MV-4-11 (cell line): ENCODE results near the gene C3orf22.
A peak's percentile ranks its signal among the peaks of the same experiment; 100 is the strongest.
"Not testable (repeated sequence)": the region's sequence is repeated elsewhere in the genome, so short reads cannot be mapped to it uniquely, and the experiment has no call there.

ENCODE experiments used
- DNase-seq: peaks from one replicate; lab custom pipeline; 2025; lab: John Stamatoyannopoulos, UW

C3orf22 gene

DNA sequence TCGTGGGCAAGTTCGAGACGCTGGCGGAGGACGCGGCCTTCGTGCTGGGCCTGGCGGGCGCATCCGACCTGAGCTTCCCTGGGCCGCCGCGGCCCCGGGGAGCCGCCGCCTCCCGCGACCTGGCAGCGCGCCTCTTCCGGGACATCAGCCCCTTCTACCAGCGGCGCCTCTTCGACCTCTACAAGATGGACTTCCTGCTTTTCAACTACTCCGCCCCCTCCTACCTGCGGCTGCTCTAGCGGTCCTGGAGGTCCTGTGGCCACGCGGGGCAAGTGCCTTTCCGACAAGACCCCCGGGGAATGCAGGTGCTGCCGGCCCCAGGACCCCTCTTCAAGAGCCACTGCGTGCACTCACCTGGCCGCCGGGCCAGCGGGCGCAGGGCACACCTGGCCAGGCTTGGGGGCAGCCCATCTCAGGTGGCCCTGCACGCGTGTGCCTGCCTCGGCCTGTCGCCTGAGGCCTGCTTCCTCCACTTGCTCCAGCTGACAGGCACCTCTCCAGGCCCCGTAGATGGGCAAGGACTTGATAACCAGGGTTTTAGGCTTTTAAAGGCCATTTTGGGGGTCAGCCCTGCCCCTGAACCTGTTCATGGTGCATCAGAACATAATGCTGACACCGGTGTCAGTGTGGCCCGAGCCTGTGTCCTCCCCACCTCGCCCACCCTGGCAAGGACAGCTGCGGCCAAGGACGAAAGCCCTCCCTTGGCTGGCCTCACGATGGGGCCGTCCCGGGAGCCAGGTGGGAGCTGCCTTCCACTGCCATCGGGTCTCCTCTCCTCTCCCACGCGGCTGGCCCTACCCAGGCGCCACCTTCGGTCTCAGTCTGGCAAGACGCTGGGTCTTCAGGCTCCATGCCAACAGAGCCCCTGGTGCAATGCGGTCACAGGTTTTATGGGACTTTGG is 16.1 kb downstream of the C3orf22 start:
- no peak for DNase-seq

DNA sequence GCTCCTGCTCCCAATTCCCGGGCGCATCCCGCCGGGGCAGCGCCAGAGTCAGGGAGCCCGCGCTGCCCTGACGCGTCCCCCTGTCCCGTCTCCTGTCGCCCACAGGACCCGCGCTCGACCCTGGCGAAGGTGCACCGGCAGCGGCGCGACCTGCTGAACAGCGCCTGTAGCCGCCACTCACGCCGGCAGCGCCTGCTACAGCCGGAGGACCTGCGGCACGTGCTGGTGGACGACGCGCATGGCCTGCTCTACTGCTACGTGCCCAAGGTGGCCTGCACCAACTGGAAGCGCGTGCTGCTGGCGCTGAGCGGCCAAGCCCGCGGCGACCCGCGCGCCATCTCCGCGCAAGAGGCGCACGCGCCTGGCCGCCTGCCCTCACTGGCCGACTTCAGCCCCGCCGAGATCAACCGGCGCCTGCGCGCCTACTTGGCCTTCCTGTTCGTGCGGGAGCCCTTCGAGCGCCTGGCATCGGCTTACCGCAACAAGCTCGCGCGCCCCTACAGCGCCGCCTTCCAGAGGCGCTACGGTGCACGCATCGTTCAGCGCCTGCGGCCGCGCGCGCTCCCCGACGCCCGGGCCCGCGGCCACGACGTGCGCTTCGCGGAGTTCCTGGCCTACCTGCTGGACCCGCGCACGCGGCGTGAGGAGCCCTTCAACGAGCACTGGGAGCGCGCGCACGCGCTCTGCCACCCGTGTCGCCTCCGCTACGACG is 16.9 kb downstream of the C3orf22 start:
- DNase-seq, result no peak

DNA sequence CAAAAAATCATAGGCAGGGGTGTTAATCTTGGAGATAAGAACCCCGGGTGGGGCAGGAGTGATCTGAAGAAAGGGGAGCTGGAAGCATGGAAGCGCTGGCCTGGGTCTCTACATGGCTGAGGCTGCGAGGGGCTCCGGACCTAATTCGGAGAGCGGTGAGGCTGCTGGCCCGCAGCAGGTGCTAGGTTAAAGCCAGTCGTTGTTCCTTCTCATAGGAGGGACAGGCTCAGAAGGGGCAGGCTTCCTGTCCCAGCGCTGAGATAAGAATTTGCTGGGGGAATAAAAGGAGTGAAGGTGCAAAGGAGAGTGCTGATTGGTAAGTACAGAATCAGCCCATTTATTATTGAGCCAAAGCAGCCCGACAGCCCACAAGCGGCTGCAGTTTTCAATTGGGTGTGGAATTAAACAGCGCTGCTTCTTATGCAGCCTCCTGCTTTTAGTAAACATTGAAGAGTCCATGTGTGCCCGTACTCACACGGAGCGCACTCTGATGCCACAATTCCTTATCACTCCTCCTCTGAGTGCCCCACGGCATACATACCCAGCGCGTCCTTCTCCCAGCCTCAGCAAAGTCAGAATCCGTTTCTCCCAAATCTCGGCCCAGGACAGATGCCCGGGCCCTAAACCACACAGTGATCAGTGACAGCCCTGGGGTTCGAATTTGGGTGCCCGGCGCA is 17.6 kb downstream of the C3orf22 start:
- DNase-seq, result no peak

DNA sequence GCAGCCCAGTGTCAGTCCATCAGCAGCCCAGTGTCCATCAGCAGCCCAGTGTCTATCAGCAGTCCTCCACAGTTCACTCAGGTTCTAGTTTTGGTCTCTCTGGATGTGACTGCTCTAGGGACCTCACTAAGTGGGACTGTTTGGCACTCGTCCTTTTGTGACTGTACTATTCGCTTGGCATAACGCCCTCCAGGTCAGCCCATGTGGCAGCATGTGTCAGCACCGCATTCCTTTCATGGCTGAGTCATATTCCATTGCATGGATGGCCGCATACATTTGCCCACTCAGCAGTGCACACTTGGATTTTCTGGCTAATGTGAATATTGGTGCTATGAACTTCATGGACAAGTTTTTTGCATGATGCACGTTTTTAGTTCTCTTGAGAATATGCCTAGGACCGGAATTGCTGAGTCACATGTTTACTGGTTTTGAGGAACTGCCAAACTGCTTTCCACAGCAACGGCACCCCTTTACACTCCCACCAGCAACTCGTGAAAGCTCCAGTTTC is 18.3 kb downstream of the C3orf22 start:
- peak; percentile 89 for DNase-seq

- DNase-seq, result no peak
These were observed 19.0 kb downstream of the C3orf22 start for GRCh38 chr3:126539558-126540250.

DNA sequence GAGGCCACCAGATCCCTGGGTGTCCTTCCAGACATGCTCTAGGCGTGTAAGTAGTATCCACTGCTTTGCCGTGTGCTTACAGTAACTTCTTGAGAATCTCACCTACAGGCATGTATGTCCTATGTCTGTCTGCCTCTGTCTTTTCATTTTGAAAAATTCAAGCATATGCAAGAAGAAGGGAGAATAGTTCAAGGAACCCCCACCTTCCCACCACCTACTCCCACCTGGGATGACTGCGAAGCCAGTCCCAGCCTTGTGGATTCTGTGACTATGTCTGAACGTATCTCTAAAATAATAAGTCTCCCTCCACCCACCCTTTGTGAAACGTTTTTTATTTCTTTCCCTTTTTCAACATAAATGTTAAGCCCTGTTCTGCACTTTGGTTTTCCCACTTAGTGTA is 19.8 kb downstream of the C3orf22 start:
- no peak for DNase-seq

GRCh38 chr3:126538316-126538715 is 20.4 kb downstream of the C3orf22 start:
- no peak for DNase-seq

DNA sequence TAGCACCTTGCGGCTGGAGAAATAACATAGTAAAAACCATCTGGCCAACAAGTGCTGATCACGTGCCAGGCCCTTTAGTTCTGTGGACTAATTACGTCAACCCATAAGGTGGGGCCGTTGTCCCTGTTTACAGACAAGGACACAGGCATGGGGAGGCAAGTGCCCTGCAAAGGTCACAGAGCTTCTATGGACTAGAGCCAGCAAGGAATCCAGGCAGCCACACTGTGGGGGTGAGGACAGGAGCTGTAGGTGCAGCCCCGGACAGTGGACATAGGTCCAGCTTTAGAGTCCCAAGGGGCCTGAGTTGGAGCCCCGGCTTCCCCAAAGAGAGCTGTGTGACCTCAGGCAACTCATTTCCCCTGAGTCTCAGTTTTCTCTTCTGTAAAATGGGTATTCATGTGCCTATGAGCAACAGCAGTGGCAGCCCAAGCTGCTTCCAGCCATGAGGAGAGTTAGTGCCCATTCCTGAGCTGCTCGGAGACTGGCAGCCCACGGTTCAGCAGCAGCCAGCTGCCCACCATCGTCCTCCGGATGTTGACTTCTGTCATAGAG is 20.9 kb downstream of the C3orf22 start:
- DNase-seq, result no peak

DNA sequence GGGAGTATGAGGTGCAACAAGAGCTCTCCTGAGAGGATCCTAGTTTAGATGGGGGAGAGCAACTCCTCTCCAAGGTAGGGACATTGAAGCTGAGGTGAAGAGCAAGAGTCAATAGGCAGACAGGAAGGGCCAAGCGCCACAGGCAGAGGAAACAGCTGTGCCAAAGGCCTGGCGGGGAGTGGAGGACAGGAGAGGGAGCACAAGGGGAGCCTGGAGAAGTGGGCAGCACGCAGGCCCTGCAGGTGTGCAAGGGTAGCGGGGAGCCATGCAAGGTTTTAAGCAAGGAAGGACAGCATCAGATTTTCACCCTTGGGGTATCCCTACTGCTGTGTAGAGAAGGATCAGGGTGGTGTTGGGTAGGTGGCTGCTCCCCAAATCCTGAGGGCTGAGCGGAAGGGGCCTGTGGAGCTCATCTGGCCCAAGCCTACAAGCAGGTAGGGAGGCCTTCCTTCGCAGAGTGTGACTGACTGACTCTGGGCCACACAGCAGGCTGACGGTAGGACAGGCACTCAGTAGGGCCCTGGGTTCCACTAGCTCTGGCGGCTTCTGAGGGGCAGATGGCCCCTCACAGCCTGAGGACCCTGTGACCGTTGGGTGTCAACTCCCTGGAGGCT is 21.5 kb downstream of the C3orf22 start:
- no peak for DNase-seq

GRCh38 chr3:126536126-126536525 is 22.6 kb downstream of the C3orf22 start:
- DNase-seq, result no peak

GRCh38 chr3:126535636-126536035 is 23.1 kb downstream of the C3orf22 start:
- DNase-seq, result no peak

- DNase-seq, result not testable (repeated sequence)
These were observed 24.0 kb downstream of the C3orf22 start for GRCh38 chr3:126534716-126535115.

GRCh38 chr3:126533506-126533905 is 25.2 kb downstream of the C3orf22 start:
- DNase-seq, result peak; percentile 62

- DNase-seq, result no peak
These were observed 27.7 kb downstream of the C3orf22 start for GRCh38 chr3:126531051-126531330.

GRCh38 chr3:126530171-126531050 is 28.3 kb downstream of the C3orf22 start:
- peak; percentile 98 for DNase-seq

GRCh38 chr3:126529585-126530170 is 29.1 kb downstream of the C3orf22 start:
- peak; percentile 60 for DNase-seq

GRCh38 chr3:126528800-126529541 is 29.8 kb downstream of the C3orf22 start:
- DNase-seq, result peak; percentile 83

- no peak for DNase-seq
These were observed 30.3 kb downstream of the C3orf22 start for GRCh38 chr3:126528419-126528799.
